Caco-2 (cell line): ENCODE data around the gene HS1BP3. TPM values are rescaled to one million over a fixed set of nuclear protein-coding genes. Genes with fewer than 3 reads are reported as not detected.

Experiments
- BruUV-seq: library from RNA; stranded (reverse); fragments of 400-500 nt; replicated peaks from 2 replicates; lab custom pipeline; 2021; lab: Mats Ljungman, UMichigan
- CTCF ChIA-PET: fragments of 300-600 bp; sonication (Branson Sonifier 250); formaldehyde crosslinking; loops from one replicate; lab custom pipeline; 2022; ENCODE audit warnings: antibody characterized with exemption; lab: Charles Lee
- POLR2A ChIA-PET: fragments of 300-600 bp; sonication (Branson Sonifier 250); formaldehyde crosslinking; loops from one replicate; lab custom pipeline; 2022; ENCODE audit warnings: antibody characterized with exemption; lab: Charles Lee
- DNase-seq, 2 experiments: peaks; one replicate each; pipeline versions ENCODE4 v3.0.0 to v3.0.0-alpha.2; 2020 to 2022
- H3K27me3 ChIP-seq: replicated peaks from 2 replicates; pipeline ENCODE4 v1.6.0; 2011; ENCODE audit warnings: low read length; ENCODE audit not compliant: control insufficient read depth, insufficient read depth
- H3K36me3 ChIP-seq: 2 replicates; pipeline ENCODE4 v1.5.1; 2011; ENCODE audit warnings: low read length; ENCODE audit not compliant: control insufficient read depth, insufficient read depth
- H3K4me1 ChIP-seq: fragments of 250-450 bp; sonication (Bioruptor Pico); 2 replicates; pipeline ENCODE4 v1.5.1; 2020; ENCODE audit warnings: mild to moderate bottlenecking
- H3K4me3 ChIP-seq: 2 replicates; pipeline ENCODE4 v1.5.1; 2011; ENCODE audit warnings: low read depth, mild to moderate bottlenecking, control low read depth, low read length
- H3K9me3 ChIP-seq: fragments of 250-450 bp; sonication (Bioruptor Pico); 2 replicates; pipeline ENCODE4 v1.5.1; 2020; ENCODE audit warnings: mild to moderate bottlenecking, moderate library complexity
- H3K27ac Mint-ChIP-seq: one replicate; pipeline ENCODE4 v1.8.0; 2022; ENCODE audit warnings: mixed read lengths; ENCODE audit not compliant: unreplicated experiment
- H3K27me3 Mint-ChIP-seq: one replicate; pipeline ENCODE4 v1.8.0; 2022; ENCODE audit warnings: mixed read lengths; ENCODE audit not compliant: insufficient read depth, unreplicated experiment
- H3K36me3 Mint-ChIP-seq: one replicate; pipeline ENCODE4 v1.8.0; 2022; ENCODE audit warnings: mild to moderate bottlenecking, mixed read lengths; ENCODE audit not compliant: insufficient read depth, unreplicated experiment
- H3K4me1 Mint-ChIP-seq: one replicate; pipeline ENCODE4 v1.8.0; 2022; ENCODE audit warnings: low read depth, mixed read lengths; ENCODE audit not compliant: unreplicated experiment
- H3K4me3 Mint-ChIP-seq: one replicate; pipeline ENCODE4 v1.8.0; 2022; ENCODE audit warnings: mild to moderate bottlenecking, moderate library complexity, mixed read lengths; ENCODE audit not compliant: unreplicated experiment
- H3K9me3 Mint-ChIP-seq: one replicate; pipeline ENCODE4 v1.8.0; 2022; ENCODE audit warnings: mixed read lengths; ENCODE audit not compliant: unreplicated experiment
- intact Hi-C: fragments of 100-400 bp; cut with micrococcal nuclease; formaldehyde crosslinking; loops from one replicate; pipeline ENCODE4 v1.10.0; 2022; ENCODE audit not compliant: unreplicated experiment
- total RNA-seq: library from RNA; stranded (reverse); gene quantifications from 2 replicates; pipeline ENCODE4 v1.2.3, GENCODE V29; 2022
- TF ChIP-seq, protein P1 (sequence below), 2 experiments: fragments of 200-600 bp in 1 of 2; IDR thresholded peaks; 1 replicate in 1 of 2; 2 replicates in 1 of 2; pipeline versions ENCODE4 v1.5.1 to v1.8.0; 2011 to 2022; ENCODE audit warnings: antibody characterized with exemption in 1 of 2, control low read depth in 1 of 2, inconsistent platforms in 1 of 2, low read depth in 1 of 2, low read length in 1 of 2, mild to moderate bottlenecking in 1 of 2, moderate library complexity in 1 of 2; ENCODE audit not compliant: insufficient read depth in 1 of 2, severe bottlenecking in 1 of 2, unreplicated experiment in 1 of 2

HS1BP3 gene
- total RNA-seq, 1 experiment from 2014 or later, result 31.1 TPM

DNA sequence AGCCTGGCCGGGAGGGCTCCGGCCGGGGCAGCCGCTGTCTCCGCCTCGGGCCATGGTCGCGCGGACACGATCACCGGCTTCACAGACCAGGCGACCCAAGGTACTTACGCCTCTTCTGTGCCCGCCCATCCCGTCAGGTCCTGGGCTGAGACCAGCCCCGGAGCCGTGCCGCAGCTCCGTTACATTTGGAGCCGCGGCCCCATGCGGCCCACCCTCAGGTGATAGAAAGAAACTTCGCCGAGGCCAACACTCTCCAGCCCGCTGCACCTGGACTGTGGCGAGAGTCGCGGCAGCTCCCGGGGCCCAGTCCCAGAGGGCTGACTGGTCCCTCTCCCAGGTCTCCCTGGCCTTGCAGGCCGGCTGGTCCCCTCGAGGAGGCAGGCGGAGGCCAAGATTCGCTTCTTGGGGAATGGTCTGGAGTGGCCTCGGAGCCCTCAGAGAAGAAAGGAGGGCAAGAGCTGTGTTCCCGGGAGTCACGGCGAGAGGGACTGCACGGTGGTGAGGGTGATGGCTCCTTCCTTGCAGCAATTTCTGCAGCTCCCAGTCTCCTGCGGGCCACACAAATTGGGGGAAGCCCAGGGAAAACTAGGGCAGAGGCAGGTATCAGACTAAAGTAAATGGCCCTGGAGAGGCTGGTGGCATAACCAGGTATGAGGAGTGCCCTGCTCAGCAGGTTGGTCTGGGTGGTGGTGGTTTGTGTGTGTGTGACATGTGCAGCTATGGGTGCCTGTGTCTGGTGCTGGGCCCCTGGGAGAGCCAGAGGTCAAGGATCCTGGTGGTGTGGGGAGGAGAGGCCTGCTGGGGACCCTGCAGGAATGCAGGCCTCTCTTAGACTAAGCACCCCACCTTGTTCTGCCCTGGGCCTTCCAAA lies 16.9 kb upstream of the HS1BP3 start:
- H3K4me3 Mint-ChIP-seq, result peak overlapping the region; percentile 62
- peaks cover 10% of the 10 kb centered on the region for H3K36me3 Mint-ChIP-seq

DNA sequence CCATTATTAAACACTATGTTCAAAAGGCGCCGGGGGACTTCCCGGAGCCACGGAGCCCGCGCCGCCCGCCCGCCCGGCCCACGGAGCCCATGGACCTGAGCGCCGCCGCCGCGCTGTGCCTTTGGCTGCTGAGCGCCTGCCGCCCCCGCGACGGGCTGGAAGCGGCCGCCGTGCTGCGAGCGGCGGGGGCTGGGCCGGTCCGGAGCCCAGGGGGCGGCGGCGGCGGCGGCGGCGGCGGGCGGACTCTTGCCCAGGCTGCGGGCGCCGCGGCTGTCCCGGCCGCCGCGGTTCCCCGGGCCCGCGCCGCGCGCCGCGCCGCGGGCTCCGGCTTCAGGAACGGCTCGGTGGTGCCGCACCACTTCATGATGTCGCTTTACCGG lies 16.2 kb upstream of the HS1BP3 start:
- H3K9me3 ChIP-seq, result no peaks in the 10 kb centered on the region
- Mint-ChIP-seq H3K27ac (no peak overlapping the region), H3K4me1 (no peaks in the 10 kb centered on the region), H3K4me3 (peak overlapping the region; percentile 70), H3K9me3 (no peaks in the 10 kb centered on the region), H3K27me3 (peaks cover 4% of the 10 kb centered on the region), H3K36me3 (peaks cover 4% of the 10 kb centered on the region)
- H3K36me3 ChIP-seq, result no peaks in the 10 kb centered on the region
- no peak for DNase-seq
- H3K4me1 ChIP-seq, result 0 out of 2 replicates have a peak, but pooled peaks cover 12% of the 10 kb centered on the region
- no TSS peak for BruUV-seq
- ChIA-PET CTCF (interaction anchor here (0.7 to 3.5 kb wide), 4 partner anchors 9 to 296 kb away, joined by 3 to 72 read pairs (median 8); partner anchors contain the start of gene HS1BP3), POLR2A (interaction anchor here (0.9 kb wide), 2 partner anchors 8 to 9 kb away, joined by 5 read pairs; no protein-coding TSS in a partner anchor)
- intact Hi-C loops, result no loop called here
- H3K27me3 ChIP-seq, result no peaks in the 10 kb centered on the region; the same call in 1 of the 2 replicates
- TF ChIP-seq, protein P1, sequence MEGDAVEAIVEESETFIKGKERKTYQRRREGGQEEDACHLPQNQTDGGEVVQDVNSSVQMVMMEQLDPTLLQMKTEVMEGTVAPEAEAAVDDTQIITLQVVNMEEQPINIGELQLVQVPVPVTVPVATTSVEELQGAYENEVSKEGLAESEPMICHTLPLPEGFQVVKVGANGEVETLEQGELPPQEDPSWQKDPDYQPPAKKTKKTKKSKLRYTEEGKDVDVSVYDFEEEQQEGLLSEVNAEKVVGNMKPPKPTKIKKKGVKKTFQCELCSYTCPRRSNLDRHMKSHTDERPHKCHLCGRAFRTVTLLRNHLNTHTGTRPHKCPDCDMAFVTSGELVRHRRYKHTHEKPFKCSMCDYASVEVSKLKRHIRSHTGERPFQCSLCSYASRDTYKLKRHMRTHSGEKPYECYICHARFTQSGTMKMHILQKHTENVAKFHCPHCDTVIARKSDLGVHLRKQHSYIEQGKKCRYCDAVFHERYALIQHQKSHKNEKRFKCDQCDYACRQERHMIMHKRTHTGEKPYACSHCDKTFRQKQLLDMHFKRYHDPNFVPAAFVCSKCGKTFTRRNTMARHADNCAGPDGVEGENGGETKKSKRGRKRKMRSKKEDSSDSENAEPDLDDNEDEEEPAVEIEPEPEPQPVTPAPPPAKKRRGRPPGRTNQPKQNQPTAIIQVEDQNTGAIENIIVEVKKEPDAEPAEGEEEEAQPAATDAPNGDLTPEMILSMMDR (IDR thresholded peaks at IDR 0.05; ENCODE audit: insufficient read depth in 1 of 2, low read depth in 1 of 2, low read length in 1 of 2, severe bottlenecking in 1 of 2, unreplicated experiment in 1 of 2), result peak in 1 of 2 experiments; percentile 46
- peak overlapping the region; percentile 54 for H3K4me3 ChIP-seq

More for the DNA sequence above, 16.9 kb upstream of the HS1BP3 start:
- TF ChIP-seq, protein P1 (IDR thresholded peaks at IDR 0.05; ENCODE audit: insufficient read depth in 1 of 2, low read depth in 1 of 2, low read length in 1 of 2, severe bottlenecking in 1 of 2, unreplicated experiment in 1 of 2), result no peak
- intact Hi-C loops, result loop anchor here (1.0 kb wide), 1 partner anchor 9 kb away; no protein-coding TSS in a partner anchor
- BruUV-seq, result no TSS peak
- DNase-seq, result peak in 1 of 2 experiments; percentile 27
- H3K9me3 Mint-ChIP-seq, result no peaks in the 10 kb centered on the region
- H3K4me1 Mint-ChIP-seq, result no peaks in the 10 kb centered on the region
- Histone ChIP-seq H3K4me3 (peak overlapping the region; percentile 54), H3K9me3 (no peaks in the 10 kb centered on the region), H3K27me3 (no peaks in the 10 kb centered on the region; the same call in 1 of the 2 replicates), H3K4me1 (0 out of 2 replicates have a peak, but pooled peaks cover 12% of the 10 kb centered on the region), H3K36me3 (no peaks in the 10 kb centered on the region)
- H3K27ac Mint-ChIP-seq, result no peak overlapping the region
- H3K27me3 Mint-ChIP-seq, result peaks cover 4% of the 10 kb centered on the region
- CTCF ChIA-PET, result interaction anchor here (3.0 to 3.5 kb wide), 2 partner anchors 9 to 17 kb away, joined by 12 to 72 read pairs; partner anchors contain the start of gene HS1BP3
- POLR2A ChIA-PET, result interaction anchor here (0.9 kb wide), 1 partner anchor 8 kb away, joined by 5 read pairs; no protein-coding TSS in a partner anchor
